DMS53 treated with DMSO at 0.1 percent for 48 hours (cell line): ENCODE data around the gene TMEM161A.

ENCODE experiments used
- DNase-seq: peaks from one replicate; lab custom pipeline; 2025; ENCODE audit not compliant: unreplicated experiment; lab: John Stamatoyannopoulos, UW

Gene TMEM161A

DNA sequence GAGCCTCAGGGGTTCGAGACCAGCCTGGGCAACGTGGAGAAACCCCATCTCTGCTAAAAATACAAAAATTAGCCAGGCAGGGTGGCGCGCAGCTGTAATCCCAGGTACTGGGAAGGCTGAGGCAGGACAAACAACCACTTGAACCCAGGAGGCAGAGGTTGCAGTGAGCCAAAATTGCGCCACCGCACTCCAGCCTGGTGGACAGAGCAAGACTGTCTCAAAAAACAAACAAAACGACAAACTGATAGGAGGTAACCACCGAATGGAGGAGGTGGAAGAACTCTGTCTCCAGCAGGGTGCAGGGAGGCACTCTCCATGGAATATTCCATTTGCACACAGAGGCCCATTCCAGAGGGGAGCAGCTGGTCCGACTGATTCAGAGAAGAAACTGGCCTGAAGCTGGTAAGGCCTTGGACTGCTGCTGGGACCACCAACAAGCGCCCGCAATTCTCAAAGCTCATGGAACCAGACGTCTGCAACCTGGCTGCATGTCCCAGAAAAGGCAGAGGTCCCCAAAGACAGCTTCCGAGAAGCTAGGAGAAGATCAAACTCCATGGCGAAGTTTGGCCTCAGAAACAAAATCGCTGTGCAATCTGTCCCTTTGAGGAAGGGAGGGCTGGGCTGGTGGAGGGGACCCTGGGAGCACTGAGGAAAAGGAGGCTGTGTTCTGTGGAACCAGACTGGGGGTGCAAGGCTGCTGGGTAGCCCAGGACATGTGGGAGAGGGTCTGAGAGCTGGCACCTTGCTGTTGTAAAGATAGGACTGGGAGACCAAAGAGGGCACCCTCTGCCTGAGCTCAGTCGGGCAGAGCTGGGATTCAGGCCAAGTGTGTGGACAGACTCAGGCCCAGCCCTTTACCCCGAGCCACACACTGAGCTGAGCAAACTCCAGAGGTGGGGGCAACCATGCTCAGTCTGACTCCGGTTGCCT is 39.3 kb downstream of the TMEM161A start:
- no peak for DNase-seq

DNA sequence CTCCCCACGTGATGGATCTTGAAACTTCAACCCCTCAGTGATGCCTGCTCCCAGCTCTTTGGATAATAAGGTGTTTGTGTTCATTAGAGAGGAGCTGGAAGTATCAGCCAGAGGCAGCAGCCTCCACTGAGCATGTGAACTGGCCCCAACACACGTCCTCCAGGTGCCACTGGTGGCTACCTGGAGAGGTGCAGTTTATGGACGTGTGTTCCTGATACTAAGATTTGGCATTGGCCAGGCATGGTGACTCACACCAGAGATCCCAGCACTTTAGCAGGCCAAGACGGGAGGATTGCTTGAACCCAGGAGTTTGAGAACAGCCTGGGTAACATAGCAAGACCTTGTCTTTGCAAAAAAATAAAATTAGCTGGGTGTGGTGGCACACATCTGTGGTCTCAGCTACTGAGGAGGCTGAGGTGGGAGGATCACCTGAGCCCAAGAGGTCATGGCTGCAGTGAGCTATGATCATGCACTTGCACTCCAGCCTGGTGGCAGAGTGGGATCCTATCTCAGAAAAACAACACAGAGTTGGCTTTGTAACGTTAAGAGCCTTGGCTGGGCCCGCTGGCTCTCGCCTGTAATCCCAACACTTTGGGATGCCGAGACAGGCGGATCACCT is 40.1 kb downstream of the TMEM161A start:
- no peak for DNase-seq

DNA sequence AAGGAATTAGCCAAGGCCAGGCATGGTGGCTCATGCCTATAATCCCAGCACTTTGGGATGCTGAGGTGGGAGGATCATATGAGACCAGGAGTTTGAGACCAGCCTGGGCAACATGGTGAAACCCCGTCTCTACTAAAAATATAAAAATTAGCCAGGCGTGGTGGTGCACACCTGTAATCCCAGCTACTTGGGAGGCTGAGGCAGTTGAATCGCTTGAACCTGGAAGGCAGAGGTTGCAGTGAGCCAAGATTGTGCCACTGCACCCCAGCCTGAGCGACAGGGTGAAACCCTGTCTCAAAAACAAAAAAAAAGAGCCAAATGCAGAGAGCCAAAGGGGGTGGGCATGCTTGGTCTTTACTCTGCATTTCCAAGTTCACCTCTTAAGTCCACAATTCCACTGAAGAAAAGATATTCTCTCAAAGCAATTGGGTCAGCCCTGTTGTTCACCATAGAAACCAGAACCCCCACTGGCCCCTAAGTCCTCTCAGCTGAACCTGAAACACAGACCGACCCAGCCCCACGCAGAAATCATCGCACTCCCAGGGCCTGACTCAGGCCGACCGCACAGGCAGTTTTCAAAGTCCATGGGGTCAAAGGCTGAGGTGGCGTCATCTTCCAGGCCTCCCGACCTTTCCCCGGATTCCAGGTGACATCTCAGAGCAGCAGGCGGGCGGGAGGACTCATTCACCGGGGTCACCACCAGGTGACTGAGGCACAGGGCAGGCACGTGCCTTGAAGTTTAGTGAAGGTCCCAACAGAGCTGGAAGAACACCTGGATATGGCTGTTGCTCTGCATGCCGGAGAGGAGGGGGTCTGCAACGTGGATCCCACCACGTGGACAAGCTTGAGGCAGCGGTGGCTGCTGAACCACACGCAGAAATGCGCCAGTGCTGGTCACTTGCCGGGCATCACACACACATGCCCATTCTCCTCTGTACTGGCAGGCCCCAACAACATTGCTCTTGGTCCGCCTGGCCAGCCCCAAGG is 41.3 kb downstream of the TMEM161A start:
- DNase-seq = no peak

DNA sequence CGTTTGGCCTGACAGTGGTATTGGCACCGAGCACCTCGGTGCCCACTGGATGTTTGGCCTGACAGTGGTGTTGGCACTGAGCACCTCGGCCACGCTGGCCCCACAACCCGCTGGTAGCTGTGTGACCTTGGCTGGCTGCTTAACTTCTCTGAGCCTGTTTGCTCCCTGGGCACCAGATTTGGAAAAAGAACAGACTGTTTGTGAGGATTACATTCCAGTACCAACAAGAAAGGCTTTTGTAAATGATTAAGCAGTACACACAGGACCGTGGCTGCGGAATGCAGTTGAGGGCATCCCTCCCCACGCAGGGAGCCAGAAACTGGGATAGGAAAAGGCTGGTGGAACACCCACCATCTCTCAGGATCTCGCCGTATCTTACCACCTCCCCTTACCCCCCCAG is 42.6 kb downstream of the TMEM161A start:
- no peak for DNase-seq

DNA sequence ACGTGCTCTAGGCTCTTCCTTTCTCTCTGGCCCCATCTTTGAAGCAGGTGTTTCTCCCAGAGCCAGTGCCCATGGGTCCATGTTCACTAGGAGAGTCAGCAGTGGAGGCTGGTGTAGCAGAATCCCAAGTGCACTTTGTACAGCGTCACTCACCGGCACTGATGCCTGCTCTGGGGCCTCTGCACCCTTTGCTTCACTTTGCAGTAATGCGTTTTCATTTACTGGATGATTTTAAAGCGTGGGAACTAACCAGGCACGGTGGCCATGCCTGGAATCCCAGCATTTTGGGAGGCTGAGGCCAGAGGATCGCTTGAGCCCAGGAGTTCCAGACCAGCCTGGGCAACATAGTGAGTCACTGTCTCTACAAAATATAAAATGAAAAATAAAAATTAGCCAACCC is 43.8 kb downstream of the TMEM161A start:
- no peak for DNase-seq

DNA sequence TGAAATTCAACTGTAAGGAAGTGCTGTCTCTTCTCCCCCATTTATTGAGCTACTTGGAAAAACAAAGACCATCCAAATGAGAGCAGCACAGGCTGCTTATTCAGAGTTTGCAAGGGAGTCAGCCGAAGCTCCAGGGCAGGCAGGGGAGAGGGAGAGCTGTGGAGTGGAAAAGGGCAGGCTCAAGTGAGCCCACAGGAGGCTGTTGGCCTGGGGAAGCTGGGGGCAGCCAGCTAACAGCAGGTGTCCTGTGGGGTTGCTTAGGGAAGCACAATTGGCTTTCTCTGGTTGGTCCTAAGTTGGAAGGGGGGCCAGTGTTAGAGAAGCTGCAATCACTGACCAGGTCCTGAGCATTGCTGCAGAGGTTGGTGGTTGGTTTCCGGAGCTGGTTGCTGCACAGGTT is 50.6 kb downstream of the TMEM161A start:
- no peak for DNase-seq

DNA sequence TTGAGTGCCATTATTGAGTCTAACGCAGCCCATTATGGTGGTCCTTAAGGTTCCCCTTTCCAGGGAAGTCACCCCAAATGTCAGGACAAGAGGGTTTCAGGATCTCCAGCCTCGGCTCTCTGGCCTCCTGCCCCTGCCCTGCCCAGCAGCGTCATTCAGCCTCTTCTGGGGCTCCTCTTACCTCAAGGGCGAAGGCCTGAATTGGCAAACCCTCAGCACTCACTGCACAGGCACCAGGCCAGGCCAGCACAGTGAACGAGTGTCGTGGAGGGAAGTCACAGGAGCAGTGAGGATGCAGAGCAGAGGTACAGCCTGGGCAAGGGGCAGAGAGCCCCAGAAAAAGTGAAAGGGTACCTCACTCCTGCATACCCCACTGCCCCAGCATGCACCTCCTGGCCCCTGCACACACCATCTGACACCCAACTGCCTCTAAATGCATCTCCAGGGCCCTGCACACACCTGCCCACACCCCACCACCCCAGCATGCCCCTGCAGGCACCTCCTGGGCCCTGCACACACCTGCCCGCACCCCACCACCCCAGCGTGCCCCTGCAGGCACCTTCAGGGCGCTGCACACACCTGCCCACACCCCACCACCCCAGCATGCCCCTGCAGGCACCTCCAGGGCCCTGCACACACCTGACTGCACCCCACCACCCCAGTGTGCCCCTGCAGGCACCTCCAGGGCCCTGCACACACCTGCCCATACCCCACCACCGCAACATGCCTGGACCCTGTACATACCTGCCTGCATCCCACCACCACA is 54.7 kb downstream of the TMEM161A start:
- DNase-seq = no peak

DNA sequence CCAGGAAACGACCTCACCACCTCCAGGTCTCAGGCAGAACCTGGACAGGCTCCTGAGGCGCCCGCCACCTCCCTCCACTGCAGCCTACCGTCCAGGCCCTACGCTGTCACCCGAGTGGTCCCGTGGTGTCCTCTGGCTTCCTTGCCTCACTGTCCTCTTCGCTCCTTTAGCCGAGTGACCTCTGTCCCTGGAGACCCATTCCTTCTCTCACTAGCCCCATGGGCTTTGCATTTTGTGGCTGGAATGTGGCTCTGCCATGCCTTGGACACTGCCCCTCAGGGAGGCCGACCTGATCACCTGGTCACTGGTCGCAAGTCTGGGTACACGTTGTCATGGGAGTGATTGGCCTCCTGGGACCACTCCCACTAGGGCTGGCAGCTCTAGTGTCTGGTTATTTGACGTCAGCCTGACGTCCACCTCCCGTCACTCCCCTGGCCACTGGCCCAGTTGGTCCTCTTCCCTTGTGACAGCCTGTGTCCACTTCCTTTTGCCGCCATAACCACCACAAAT is 56.6 kb downstream of the TMEM161A start:
- no peak for DNase-seq

DNA sequence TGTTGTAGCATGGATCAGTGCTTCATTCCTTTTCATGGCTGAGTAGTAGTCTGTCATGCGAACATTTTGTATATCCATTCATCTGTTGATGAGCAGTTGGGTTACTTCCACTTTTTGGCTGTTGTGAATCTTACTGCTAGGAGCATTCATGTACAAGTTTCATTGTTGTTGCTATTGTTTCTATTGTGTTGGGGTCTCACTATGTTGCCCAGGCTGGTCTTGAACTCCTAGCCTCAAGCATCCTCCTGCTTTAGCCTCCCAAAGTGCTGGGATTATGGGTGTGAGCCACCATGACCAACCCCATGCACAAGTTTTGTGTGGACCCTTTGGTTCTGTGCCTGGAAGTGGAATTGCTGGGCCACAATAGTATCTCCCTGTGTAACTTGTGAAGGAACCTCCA is 58.7 kb downstream of the TMEM161A start:
- DNase-seq = no peak

DNA sequence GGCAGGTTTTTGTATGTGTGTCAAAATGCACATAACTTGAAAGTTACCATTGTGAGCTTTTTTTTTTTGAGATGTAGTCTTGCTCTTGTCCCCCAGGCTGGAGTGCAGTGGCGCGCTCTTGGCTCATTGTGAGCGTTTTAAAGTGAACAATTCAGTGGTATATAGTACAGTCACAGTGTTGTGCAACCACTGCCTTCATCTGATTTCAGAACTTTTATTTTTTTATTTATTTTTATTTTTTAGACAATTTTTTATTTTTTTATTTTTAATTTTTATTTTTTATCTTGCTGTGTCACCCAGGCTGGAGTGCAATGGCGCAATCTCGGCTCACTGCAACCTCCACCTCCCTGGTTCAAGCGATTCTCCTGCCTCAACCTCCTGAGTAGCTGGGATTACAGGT is 59.5 kb downstream of the TMEM161A start:
- DNase-seq = no peak

DNA sequence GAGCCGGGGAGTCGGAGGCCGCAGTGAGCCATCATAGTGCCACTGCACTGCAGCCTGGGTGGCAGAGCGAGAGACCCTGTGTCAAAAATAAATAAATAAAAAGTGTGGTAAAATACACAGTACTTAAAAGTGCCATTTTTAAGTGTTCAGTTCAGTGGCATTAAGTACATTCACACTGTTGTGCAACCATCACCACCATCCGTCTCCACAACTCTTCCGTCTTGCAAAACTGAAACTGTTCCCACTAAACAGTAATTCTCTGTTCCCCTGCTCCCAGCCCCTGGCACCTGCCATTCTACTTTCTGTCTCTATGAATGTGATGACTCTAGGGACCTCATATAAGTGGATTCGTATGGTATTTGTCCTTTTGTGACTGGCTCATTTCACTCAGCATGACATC is 61.2 kb downstream of the TMEM161A start:
- no peak for DNase-seq

DNA sequence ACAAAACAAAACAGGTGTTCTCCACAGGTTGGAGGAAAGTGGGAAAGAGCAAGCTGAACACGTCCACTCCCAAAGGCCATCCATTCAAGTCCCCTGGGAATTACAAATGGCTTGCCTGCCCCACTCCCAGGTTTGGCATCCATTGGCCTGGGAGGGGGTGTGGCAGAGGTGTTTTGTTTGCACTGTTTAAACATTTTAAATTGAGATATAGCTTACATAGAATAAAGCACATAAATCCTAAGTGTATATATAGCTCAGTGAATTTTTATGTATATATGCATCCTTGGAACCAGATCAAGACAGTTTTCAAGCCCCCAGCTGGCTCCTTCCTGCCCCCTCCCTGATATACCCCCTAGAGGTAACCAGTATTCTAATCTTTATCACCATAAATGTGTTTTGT is 61.8 kb downstream of the TMEM161A start:
- no peak for DNase-seq

DNA sequence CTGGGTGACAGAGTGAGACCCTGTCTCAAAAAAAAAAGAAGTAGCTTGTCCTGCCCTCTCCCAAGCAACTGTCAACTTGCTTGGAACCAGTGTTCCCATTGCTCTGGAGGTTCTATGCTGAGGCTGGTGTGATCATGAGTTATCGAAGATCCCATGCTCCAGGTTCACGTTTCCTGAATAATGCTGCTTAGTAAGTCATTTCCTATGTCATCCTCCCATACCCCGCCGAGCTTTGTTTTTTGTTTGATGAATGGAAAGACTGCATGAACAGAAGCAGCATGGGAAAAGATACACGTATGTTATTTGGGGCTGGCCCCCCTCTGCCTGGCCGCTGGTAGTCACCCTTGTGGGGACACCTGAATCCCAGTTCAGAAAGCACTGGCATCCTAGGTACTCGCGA is 63.2 kb downstream of the TMEM161A start:
- no peak for DNase-seq

DNA sequence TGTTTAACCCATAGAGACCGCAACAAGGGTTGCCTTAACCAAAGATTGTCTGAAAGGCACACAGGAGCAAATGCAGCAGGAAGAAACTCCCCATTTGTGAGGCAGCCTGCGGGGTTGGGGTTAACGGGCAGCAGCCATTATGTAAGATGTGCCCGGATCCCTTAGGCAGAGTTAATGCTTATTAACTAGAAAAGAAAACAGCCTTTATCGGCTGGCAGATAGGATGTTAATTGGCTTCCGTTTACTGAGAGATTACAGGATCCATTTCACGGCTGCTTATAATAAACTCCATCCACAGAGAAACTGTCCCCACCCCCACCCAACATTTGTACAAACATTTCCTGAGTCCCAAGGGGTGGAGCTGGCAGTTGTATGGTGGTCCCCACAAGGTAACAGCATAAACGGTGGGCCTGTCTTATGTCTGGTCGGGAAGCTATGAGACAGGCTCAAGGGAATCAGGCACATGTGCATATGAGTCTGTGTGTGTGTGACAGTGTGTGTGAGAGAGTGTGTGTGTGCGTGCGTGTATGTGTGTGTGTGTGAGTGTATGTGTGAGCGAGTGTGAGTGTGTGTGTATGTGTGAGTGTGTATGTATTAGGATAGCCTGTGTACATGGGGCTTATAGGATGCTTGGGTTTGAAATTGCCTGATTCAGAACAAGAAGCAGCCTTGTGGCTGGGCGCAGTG is 63.9 kb downstream of the TMEM161A start:
- no peak for DNase-seq

DNA sequence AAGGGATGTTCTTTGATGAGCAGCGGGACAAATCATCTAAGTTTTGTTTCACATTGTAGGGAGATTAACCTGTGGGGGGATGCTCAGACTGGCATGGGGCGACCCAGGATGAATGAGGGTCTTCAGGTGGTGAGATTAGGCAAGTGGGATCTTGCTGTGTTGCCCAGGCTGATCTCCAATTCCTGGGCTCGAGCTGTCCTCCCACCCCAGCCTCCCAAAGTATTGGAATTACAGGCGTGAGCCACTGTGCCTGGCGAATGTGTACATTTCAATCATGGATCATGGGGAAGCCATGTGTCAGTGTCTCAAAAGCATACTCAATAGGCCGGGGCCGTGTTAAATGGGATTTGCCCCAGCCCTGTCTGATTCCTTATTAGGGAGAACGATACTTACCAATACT is 66.4 kb downstream of the TMEM161A start:
- DNase-seq = no peak
